Stimulated activated CD4-positive, alpha-beta T cell treated with anti-CD3 and anti-CD28 coated beads, TNF-alpha, amount 100 ng/mL, for 48 hours (primary cell): ENCODE measurements around the gene ANGEL1.

Experiments used
- DNase-seq, 3 donors: peaks; one replicate each; pipeline ENCODE4 v3.0.0-alpha.2; 2020; ENCODE audit warnings: low read depth in 3 of 3

Gene ANGEL1

DNA sequence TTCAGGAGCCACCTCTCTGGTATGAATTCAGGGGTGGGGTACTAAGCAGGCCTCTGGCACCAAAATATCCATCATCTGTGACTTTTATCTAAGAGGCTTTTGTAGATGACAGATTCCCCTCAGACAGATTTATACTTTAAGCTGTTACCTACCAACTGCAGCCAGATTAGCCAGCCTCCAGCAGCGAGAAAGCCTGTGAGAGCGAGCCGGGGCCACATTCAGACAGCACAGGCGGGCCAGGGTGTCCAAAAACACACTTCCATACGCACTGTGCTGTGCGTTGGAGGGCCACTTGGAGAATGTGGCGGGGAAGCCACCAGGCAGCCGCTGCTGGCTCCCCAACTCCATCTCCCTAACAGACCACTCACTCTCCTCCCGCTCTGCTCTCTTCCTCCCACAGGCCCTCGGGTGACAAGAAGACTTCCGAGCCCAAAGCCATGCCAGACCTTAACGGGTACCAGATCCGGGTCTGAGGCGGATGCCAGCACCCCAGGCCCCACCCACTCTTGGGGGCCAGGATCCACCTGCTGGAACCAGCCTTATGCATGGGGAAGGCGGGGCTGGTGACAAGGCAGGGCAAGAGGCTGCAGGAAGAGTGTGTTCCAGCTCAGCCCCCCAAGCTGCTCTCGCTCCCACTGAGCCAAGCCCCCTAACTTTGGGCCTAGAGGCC, 34.0 kb downstream of the ANGEL1 start:
- no peak for DNase-seq

DNA sequence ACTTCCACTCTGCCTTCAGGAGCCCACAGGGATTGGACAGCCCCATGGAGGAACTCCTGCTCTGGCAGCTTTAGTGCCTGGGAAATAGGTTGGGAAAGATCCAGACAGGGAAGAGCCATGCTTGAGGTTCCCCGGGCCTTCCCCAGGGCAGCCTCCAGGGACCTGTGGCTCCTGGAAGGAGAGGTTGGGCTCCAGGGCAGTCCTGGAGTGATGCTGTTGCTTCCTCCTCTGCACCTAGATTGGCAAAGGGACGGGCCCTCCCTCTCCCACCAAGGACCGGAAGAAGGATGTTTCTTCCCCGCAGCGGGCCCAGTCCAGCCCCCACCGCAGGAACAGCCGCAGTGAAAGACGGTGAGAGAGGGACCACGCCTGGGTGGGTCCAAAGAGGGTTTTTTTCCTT, 35.0 kb downstream of the ANGEL1 start:
- no peak for DNase-seq

GRCh38 chr14:76776428-76777251, 36.0 kb downstream of the ANGEL1 start:
- no peak for DNase-seq

GRCh38 chr14:76775695-76776427, 36.8 kb downstream of the ANGEL1 start:
- DNase-seq: no peak

GRCh38 chr14:76774821-76775694, 37.6 kb downstream of the ANGEL1 start:
- DNase-seq: no peak

DNA sequence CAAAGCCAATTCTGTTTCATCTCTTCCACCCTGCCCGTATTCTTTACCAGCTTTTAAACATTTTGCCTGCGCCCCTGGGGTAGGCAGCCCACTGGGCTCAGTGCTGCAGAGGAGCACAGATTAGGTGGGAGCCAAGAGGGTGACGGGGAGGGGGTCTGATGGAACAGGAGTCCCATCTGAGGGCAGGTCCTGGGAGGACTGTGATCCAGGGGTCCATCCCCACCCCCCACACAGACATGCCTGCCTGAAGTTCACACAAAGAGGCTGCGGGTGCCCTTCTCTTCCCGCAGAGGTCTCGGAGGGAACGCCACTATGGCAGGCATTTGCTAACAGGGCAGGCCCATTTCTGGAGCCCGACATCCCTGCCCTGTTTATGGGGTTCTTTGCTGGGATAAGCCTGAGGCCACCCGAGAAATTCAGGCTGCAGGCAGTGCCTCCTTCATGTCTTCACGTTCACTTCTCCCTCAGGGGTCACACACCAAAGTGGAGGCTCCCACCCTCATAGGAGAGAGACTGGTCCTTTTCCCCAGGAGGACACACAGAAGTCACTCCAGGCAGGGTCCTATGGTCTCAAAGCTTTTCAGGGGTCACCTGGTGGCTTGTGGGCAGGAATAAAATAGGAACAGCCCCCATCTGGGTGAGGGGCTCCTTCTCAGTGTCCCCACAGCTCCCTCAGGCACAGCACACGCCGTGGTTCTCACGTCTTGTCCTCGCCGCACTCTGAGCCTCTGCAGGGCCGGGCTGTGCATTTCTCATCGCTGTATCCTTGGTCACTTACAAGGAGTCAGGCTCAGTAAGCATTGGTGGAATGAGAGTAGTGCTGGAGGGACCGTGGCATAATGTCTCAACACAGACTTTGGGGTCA, 38.5 kb downstream of the ANGEL1 start:
- DNase-seq: no peak

DNA sequence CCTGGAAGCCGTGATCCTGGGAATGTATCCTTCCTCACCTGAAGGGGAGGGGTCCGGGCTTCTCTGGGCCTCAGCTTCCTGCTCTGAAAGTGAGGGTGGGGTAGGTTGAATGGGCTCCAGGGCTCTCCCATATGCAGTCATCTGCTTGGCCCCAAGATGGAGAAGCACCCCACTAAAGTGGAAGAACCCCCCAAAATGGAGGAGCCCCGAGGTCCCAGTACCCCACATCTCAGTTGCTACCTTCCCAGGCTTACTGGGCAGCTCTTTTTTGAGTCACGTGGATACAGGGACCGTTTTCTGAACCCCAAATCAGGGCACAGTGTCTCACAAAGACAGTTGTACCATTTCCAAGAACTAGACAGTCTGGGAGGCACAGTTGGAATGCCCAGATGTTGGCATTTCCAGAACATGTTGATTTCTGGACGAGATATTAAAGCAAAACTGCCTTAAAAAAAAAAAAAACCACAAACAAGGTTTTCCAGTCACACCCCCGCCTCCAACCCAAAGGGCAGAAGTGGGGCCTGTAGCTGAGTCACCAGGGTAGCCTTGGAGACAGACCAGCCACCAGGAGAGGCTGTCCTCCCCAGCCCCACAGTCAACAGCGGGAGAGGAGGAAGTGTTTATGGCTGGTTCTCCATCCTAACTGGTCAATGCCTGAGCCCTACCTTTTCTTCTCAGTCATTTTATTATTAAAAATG, 39.3 kb downstream of the ANGEL1 start:
- no peak for DNase-seq

GRCh38 chr14:76772300-76773187, 40.1 kb downstream of the ANGEL1 start:
- no peak for DNase-seq

DNA sequence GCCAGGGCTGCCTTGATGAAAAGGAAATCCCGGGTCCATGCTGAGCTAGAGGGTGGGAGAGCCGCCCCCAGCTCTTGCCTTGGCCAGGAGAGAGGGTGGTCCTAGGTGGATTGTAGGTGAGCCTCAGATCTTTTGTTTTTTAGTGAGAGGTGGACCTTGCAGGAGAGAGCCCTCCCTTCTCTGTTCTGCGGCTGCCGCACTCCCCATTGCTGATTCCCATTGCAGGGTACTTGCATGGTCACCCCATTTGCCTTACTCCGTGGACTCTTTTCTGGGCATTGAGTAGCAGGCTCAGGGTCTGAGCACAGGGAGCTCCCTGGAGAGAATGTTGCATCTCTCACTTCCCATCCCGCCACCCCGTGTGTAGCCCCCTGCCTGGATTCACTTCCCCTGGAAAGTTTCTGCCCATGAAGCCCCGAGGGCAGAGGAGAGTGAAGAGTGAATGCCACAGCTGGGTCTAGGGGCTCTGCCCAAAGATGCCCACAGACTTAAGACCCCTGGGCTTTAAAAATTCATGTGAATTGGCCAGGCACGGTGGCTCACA, 41.2 kb downstream of the ANGEL1 start:
- no peak for DNase-seq

GRCh38 chr14:76770521-76771436, 41.9 kb downstream of the ANGEL1 start:
- DNase-seq: no peak

- DNase-seq: no peak
Measured at GRCh38 chr14:76769636-76770292, 42.9 kb downstream of the ANGEL1 start.

DNA sequence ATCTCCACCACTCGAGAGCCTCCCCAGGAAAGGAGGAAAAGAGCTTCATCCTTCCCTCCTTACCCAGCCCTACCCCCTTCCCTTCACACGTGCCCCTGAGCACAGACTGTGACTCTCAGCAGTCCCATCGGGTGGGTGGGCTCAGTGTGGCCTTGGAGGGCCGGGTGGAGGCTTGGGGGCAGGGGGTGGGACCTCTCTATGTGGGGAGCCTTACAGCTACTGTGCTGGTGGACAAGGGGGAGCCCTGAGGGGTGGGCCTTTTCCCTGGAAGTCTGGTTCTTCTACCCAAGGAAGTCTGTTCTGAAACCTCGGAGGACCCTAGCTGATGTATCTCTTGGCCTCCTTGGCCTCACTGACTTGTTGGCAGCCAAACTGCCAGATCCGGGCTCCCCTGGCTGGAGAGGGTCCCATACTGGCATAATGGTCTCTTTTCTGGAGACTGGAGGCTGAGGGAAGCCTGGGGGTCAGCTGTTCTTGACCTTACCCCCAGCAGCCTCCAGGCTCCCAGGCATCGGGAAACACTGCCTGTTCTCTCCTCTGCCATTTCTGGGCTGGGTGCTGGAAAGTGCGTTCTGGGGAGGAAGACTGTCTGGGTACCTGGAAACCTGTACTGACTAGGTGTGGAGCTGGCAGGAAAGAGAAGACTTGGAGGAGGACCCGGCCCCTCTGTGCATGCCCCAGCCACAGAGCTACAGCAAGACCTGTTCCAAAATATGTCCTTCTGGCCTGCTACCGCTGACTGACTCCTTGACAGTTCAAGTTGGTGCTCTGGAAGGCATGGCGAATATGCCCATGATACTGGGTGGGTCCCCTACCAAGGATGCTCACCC, 43.8 kb downstream of the ANGEL1 start:
- DNase-seq: no peak

GRCh38 chr14:76767681-76768656, 44.7 kb downstream of the ANGEL1 start:
- peak; percentile 34 to 54 (median 41) for DNase-seq

GRCh38 chr14:76765461-76765931, 47.2 kb downstream of the ANGEL1 start:
- no peak for DNase-seq
